ENCODE measurements around the gene CNDP1.
"Not testable (repeated sequence)": the region's sequence is repeated elsewhere in the genome, so short reads cannot be mapped to it uniquely, and the experiment has no call there.

CNDP1 gene

GRCh38 chr18:74521068-74521725 is 13.1 kb upstream of the CNDP1 start:
- peak; percentile 34 for DNase-seq (ENCODE audit: low spot score)

- DNase-seq (ENCODE audit: low spot score) = peak; percentile 22
Measured at GRCh38 chr18:74522635-74523548, 11.4 kb upstream of the CNDP1 start.

- DNase-seq (ENCODE audit: low spot score) = no peak
Measured at GRCh38 chr18:74524097-74524496, 10.2 kb upstream of the CNDP1 start.

GRCh38 chr18:74524915-74525314 is 9.4 kb upstream of the CNDP1 start:
- DNase-seq (ENCODE audit: low spot score) = not testable (repeated sequence)

GRCh38 chr18:74525741-74526140 is 8.6 kb upstream of the CNDP1 start:
- DNase-seq (ENCODE audit: low spot score) = peak; percentile 10

- DNase-seq (ENCODE audit: low spot score) = no peak
Measured at GRCh38 chr18:74526488-74526887, 7.8 kb upstream of the CNDP1 start.

- no peak for DNase-seq (ENCODE audit: low spot score)
Measured at GRCh38 chr18:74528478-74528877, 5.8 kb upstream of the CNDP1 start.

GRCh38 chr18:74528913-74529312 is 5.4 kb upstream of the CNDP1 start:
- DNase-seq (ENCODE audit: low spot score) = no peak

- DNase-seq (ENCODE audit: low spot score) = no peak
Measured at GRCh38 chr18:74529378-74529777, 4.9 kb upstream of the CNDP1 start.

- DNase-seq (ENCODE audit: low spot score) = no peak
Measured at GRCh38 chr18:74529811-74530583, 4.3 kb upstream of the CNDP1 start.

GRCh38 chr18:74530584-74530862 is 3.8 kb upstream of the CNDP1 start:
- DNase-seq (ENCODE audit: low spot score) = no peak

- DNase-seq (ENCODE audit: low spot score) = no peak
Measured at GRCh38 chr18:74531043-74531442, 3.3 kb upstream of the CNDP1 start.

GRCh38 chr18:74532511-74533025 is 1.7 kb upstream of the CNDP1 start:
- DNase-seq (ENCODE audit: low spot score) = no peak

- DNase-seq (ENCODE audit: low spot score) = no peak
Measured at GRCh38 chr18:74533666-74534065, 634 bp upstream of the CNDP1 start.

- DNase-seq (ENCODE audit: low spot score) = no peak
Measured at GRCh38 chr18:74534981-74535649, 815 bp downstream of the CNDP1 start.

GRCh38 chr18:74539289-74539688 is 5.0 kb downstream of the CNDP1 start:
- DNase-seq (ENCODE audit: low spot score) = no peak

- no peak for DNase-seq (ENCODE audit: low spot score)
Measured at GRCh38 chr18:74540652-74541421, 6.5 kb downstream of the CNDP1 start.

- DNase-seq (ENCODE audit: low spot score) = no peak
Measured at GRCh38 chr18:74541703-74542555, 7.6 kb downstream of the CNDP1 start.

- DNase-seq (ENCODE audit: low spot score) = no peak
Measured at GRCh38 chr18:74544898-74545297, 10.6 kb downstream of the CNDP1 start.

- DNase-seq (ENCODE audit: low spot score) = no peak
Measured at GRCh38 chr18:74546007-74546406, 11.7 kb downstream of the CNDP1 start.

All from D341Med (cell line).